ENCODE measurements around the gene ADCY5.
"Not testable (repeated sequence)": the region's sequence is repeated elsewhere in the genome, so short reads cannot be mapped to it uniquely, and the experiment has no call there.

Gene ADCY5

GRCh38 chr3:123489400-123490004 lies 40.6 kb upstream of the ADCY5 start:
- H4K20me1 ChIP-seq (ENCODE audit: insufficient read depth, low read length) = no peaks in the 10 kb centered on the region
- H3K36me3 ChIP-seq (ENCODE audit: insufficient read depth, low read length) = peaks cover 3% of the 10 kb centered on the region; the same call in 1 of the 2 replicates
- no peaks in the 10 kb centered on the region for H3K9me2 ChIP-seq (ENCODE audit: low read depth, low read length)
- H3K4me1 ChIP-seq (ENCODE audit: insufficient read depth, low read length, severe bottlenecking) = no peaks in the 10 kb centered on the region
- no peaks in the 10 kb centered on the region for H3K9me3 ChIP-seq (ENCODE audit: low read length)
- H3K9ac ChIP-seq (ENCODE audit: low read length) = no peak overlapping the region
- H3K27me3 ChIP-seq (ENCODE audit: insufficient read depth, low read length) = no peaks in the 10 kb centered on the region
- H3K79me2 ChIP-seq (ENCODE audit: insufficient read depth, low read length) = no peaks in the 10 kb centered on the region
- no peak overlapping the region for H3K27ac ChIP-seq (ENCODE audit: low read depth, low read length, poor library complexity, severe bottlenecking)
- H3K4me2 ChIP-seq (ENCODE audit: low read length) = no peak overlapping the region
- H2AFZ ChIP-seq (ENCODE audit: low read length) = no peak overlapping the region
- TF ChIP-seq CTCF (IDR thresholded peaks at IDR 0.05; ENCODE audit: low read length) = peak; percentile 94
- TF ChIP-seq EZH2 (IDR thresholded peaks at IDR 0.05; ENCODE audit: borderline replicate concordance, low read length) = no peak
- H3K4me3 ChIP-seq (ENCODE audit: low read depth, low read length, poor library complexity, severe bottlenecking) = no peak overlapping the region
- no peaks in the 10 kb centered on the region for H3F3A ChIP-seq (ENCODE audit: insufficient read depth, low read length)

GRCh38 chr3:123488645-123489347 lies 39.9 kb upstream of the ADCY5 start:
- Histone ChIP-seq H3K9me2 (ENCODE audit: low read depth, low read length) (no peaks in the 10 kb centered on the region), H3K36me3 (ENCODE audit: insufficient read depth, low read length) (peaks cover 3% of the 10 kb centered on the region; the same call in 1 of the 2 replicates), H3K4me2 (ENCODE audit: low read length) (no peak overlapping the region), H3K27me3 (ENCODE audit: insufficient read depth, low read length) (no peaks in the 10 kb centered on the region), H4K20me1 (ENCODE audit: insufficient read depth, low read length) (no peaks in the 10 kb centered on the region), H3K9ac (ENCODE audit: low read length) (no peak overlapping the region), H3K4me1 (ENCODE audit: insufficient read depth, low read length, severe bottlenecking) (no peaks in the 10 kb centered on the region), H3F3A (ENCODE audit: insufficient read depth, low read length) (no peaks in the 10 kb centered on the region), H2AFZ (ENCODE audit: low read length) (no peak overlapping the region), H3K79me2 (ENCODE audit: insufficient read depth, low read length) (no peaks in the 10 kb centered on the region), H3K9me3 (ENCODE audit: low read length) (no peaks in the 10 kb centered on the region), H3K27ac (ENCODE audit: low read depth, low read length, poor library complexity, severe bottlenecking) (no peak overlapping the region), H3K4me3 (ENCODE audit: low read depth, low read length, poor library complexity, severe bottlenecking) (no peak overlapping the region)
- no peak for TF ChIP-seq EZH2 (IDR thresholded peaks at IDR 0.05; ENCODE audit: borderline replicate concordance, low read length)
- no peak for TF ChIP-seq CTCF (IDR thresholded peaks at IDR 0.05; ENCODE audit: low read length)

- not testable (repeated sequence) for H3K9ac ChIP-seq (ENCODE audit: low read length); H3K27me3 ChIP-seq (ENCODE audit: insufficient read depth, low read length); H3K4me3 ChIP-seq (ENCODE audit: low read depth, low read length, poor library complexity, severe bottlenecking); H3K36me3 ChIP-seq (ENCODE audit: insufficient read depth, low read length); H3K9me3 ChIP-seq (ENCODE audit: low read length); H2AFZ ChIP-seq (ENCODE audit: low read length); H3K79me2 ChIP-seq (ENCODE audit: insufficient read depth, low read length); H3K27ac ChIP-seq (ENCODE audit: low read depth, low read length, poor library complexity, severe bottlenecking); H3K4me1 ChIP-seq (ENCODE audit: insufficient read depth, low read length, severe bottlenecking); H4K20me1 ChIP-seq (ENCODE audit: insufficient read depth, low read length); H3F3A ChIP-seq (ENCODE audit: insufficient read depth, low read length); H3K4me2 ChIP-seq (ENCODE audit: low read length); H3K9me2 ChIP-seq (ENCODE audit: low read depth, low read length)
Measured at GRCh38 chr3:123487063-123487462, 38.2 kb upstream of the ADCY5 start.

DNA sequence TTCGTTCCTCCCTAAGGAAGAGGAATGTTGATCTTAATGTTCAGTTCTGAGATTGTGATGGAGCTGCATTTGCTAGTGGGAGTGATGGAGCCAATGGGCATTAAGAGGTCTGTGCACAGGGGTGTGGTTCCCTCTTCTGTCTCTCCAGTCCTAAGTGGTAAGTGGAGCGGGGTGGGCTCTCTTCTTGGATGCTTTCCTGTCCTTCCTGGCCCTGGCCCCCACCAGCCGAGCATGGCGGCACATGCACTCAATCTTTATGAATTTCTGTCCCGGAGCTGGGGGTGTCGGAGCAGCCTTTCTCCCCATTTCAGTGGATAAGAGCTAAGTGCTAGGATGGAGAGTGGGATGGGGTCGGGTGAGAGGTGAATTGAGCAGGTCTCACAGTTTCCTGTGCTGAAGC lies 37.6 kb upstream of the ADCY5 start:
- Histone ChIP-seq H3F3A (ENCODE audit: insufficient read depth, low read length) (no peaks in the 10 kb centered on the region), H3K9me2 (ENCODE audit: low read depth, low read length) (no peaks in the 10 kb centered on the region), H3K27me3 (ENCODE audit: insufficient read depth, low read length) (no peaks in the 10 kb centered on the region), H3K4me2 (ENCODE audit: low read length) (no peak overlapping the region), H3K4me3 (ENCODE audit: low read depth, low read length, poor library complexity, severe bottlenecking) (no peak overlapping the region), H3K4me1 (ENCODE audit: insufficient read depth, low read length, severe bottlenecking) (no peaks in the 10 kb centered on the region), H3K27ac (ENCODE audit: low read depth, low read length, poor library complexity, severe bottlenecking) (no peak overlapping the region), H3K9ac (ENCODE audit: low read length) (no peak overlapping the region), H3K79me2 (ENCODE audit: insufficient read depth, low read length) (no peaks in the 10 kb centered on the region), H2AFZ (ENCODE audit: low read length) (no peak overlapping the region), H3K36me3 (ENCODE audit: insufficient read depth, low read length) (no peaks in the 10 kb centered on the region), H4K20me1 (ENCODE audit: insufficient read depth, low read length) (no peaks in the 10 kb centered on the region), H3K9me3 (ENCODE audit: low read length) (no peaks in the 10 kb centered on the region)
- TF ChIP-seq EZH2 (IDR thresholded peaks at IDR 0.05; ENCODE audit: borderline replicate concordance, low read length) (no peak), CTCF (IDR thresholded peaks at IDR 0.05; ENCODE audit: low read length) (no peak)

Measured in OCI-LY1 (cell line).